H1 (cell line): ENCODE measurements around the gene HDLBP. TPM values are rescaled to one million over a fixed set of nuclear protein-coding genes. Genes with fewer than 3 reads are reported as not detected.

Source experiments
- BACH1 ChIP-seq: IDR thresholded peaks from 2 replicates; pipeline ENCODE4 v1.6.1; 2012; ENCODE audit warnings: low read length, improper control_type of control experiment
- CREB1 ChIP-seq: IDR thresholded peaks from 2 replicates; pipeline ENCODE4 v1.6.1; 2012; ENCODE audit warnings: inconsistent platforms
- RBBP5 ChIP-seq: IDR thresholded peaks from 2 replicates; pipeline ENCODE4 v1.7.1; 2012; ENCODE audit warnings: low read depth, mild to moderate bottlenecking, inconsistent platforms, low read length, moderate library complexity, borderline replicate concordance
- SIRT6 ChIP-seq: IDR thresholded peaks from one replicate; pipeline ENCODE4 v1.7.1; 2012; ENCODE audit warnings: low read length, inconsistent platforms
- SP4 ChIP-seq: IDR thresholded peaks from 2 replicates; pipeline ENCODE4 v1.6.1; 2012; ENCODE audit warnings: low read length, inconsistent platforms
- polyA plus RNA-seq, 7 experiments: library from polyadenylated mRNA; depleted of rRNA in 3 of 7; stranded (reverse) in 5 of 7; unstranded in 2 of 7; fragments of >200 nt in 5 of 7; fragments of 200-250 nt in 2 of 7; gene quantifications; 1 replicate in 5 of 7; 2 replicates in 1 of 7; 4 replicates in 1 of 7; pipeline versions ENCODE4 v1.2.1 to v1.2.3, GENCODE V29; 2011 to 2013; ENCODE audit warnings: missing spikeins in 2 of 7, mixed read lengths in 2 of 7
- total RNA-seq: library from RNA; stranded (reverse); fragmentation: NEBNext Ultra II Directional; extraction: Animal tissue kit (Norgen Biotek cat#: 25700); gene quantifications from 2 replicates; pipeline ENCODE4 v1.2.1, GENCODE V29; 2021
- TF ChIP-seq, protein P1 (sequence below): fragments of 300-600 bp; sonication (generic); IDR thresholded peaks from 2 replicates; pipeline ENCODE4 v1.7.1; 2012; ENCODE audit warnings: low read length, moderate library complexity, mild to moderate bottlenecking, inconsistent platforms; ENCODE audit not compliant: insufficient replicate concordance
- TF ChIP-seq, protein P2 (sequence below): IDR thresholded peaks from 2 replicates; pipeline ENCODE4 v1.6.1; 2012; ENCODE audit warnings: inconsistent platforms

The HDLBP gene
- total and polyA plus RNA-seq, 2 of the 8 experiments (the other 6 are each of a cell fraction or from before 2014, with no cell fraction given), result 185 to 360 TPM

DNA sequence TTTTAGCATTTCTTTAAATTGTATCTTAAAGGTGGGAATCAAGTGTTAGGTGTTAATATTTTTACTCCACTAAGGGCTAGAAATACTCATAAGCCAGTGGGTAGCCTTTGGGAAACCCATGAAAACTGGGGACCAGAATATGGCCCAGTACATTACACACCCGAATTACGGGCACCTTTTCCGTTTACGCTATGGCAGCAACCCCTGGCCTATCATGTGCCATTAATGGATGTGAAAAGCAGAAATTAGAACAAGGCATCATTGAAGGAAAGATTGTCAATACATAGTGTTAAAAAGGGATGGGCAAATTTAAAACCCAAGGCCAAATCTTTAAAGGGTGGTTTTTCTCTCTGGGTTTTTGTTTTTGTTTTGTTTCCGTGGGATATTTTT, 41.4 kb upstream of the HDLBP start (continued):
- TF ChIP-seq, protein P1, sequence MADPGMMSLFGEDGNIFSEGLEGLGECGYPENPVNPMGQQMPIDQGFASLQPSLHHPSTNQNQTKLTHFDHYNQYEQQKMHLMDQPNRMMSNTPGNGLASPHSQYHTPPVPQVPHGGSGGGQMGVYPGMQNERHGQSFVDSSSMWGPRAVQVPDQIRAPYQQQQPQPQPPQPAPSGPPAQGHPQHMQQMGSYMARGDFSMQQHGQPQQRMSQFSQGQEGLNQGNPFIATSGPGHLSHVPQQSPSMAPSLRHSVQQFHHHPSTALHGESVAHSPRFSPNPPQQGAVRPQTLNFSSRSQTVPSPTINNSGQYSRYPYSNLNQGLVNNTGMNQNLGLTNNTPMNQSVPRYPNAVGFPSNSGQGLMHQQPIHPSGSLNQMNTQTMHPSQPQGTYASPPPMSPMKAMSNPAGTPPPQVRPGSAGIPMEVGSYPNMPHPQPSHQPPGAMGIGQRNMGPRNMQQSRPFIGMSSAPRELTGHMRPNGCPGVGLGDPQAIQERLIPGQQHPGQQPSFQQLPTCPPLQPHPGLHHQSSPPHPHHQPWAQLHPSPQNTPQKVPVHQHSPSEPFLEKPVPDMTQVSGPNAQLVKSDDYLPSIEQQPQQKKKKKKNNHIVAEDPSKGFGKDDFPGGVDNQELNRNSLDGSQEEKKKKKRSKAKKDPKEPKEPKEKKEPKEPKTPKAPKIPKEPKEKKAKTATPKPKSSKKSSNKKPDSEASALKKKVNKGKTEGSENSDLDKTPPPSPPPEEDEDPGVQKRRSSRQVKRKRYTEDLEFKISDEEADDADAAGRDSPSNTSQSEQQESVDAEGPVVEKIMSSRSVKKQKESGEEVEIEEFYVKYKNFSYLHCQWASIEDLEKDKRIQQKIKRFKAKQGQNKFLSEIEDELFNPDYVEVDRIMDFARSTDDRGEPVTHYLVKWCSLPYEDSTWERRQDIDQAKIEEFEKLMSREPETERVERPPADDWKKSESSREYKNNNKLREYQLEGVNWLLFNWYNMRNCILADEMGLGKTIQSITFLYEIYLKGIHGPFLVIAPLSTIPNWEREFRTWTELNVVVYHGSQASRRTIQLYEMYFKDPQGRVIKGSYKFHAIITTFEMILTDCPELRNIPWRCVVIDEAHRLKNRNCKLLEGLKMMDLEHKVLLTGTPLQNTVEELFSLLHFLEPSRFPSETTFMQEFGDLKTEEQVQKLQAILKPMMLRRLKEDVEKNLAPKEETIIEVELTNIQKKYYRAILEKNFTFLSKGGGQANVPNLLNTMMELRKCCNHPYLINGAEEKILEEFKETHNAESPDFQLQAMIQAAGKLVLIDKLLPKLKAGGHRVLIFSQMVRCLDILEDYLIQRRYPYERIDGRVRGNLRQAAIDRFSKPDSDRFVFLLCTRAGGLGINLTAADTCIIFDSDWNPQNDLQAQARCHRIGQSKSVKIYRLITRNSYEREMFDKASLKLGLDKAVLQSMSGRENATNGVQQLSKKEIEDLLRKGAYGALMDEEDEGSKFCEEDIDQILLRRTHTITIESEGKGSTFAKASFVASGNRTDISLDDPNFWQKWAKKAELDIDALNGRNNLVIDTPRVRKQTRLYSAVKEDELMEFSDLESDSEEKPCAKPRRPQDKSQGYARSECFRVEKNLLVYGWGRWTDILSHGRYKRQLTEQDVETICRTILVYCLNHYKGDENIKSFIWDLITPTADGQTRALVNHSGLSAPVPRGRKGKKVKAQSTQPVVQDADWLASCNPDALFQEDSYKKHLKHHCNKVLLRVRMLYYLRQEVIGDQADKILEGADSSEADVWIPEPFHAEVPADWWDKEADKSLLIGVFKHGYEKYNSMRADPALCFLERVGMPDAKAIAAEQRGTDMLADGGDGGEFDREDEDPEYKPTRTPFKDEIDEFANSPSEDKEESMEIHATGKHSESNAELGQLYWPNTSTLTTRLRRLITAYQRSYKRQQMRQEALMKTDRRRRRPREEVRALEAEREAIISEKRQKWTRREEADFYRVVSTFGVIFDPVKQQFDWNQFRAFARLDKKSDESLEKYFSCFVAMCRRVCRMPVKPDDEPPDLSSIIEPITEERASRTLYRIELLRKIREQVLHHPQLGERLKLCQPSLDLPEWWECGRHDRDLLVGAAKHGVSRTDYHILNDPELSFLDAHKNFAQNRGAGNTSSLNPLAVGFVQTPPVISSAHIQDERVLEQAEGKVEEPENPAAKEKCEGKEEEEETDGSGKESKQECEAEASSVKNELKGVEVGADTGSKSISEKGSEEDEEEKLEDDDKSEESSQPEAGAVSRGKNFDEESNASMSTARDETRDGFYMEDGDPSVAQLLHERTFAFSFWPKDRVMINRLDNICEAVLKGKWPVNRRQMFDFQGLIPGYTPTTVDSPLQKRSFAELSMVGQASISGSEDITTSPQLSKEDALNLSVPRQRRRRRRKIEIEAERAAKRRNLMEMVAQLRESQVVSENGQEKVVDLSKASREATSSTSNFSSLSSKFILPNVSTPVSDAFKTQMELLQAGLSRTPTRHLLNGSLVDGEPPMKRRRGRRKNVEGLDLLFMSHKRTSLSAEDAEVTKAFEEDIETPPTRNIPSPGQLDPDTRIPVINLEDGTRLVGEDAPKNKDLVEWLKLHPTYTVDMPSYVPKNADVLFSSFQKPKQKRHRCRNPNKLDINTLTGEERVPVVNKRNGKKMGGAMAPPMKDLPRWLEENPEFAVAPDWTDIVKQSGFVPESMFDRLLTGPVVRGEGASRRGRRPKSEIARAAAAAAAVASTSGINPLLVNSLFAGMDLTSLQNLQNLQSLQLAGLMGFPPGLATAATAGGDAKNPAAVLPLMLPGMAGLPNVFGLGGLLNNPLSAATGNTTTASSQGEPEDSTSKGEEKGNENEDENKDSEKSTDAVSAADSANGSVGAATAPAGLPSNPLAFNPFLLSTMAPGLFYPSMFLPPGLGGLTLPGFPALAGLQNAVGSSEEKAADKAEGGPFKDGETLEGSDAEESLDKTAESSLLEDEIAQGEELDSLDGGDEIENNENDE, result no peak
- no peak for TF ChIP-seq CREB1
- no peak for TF ChIP-seq SP4
- no peak for TF ChIP-seq RBBP5
- TF ChIP-seq BACH1, result no peak
- TF ChIP-seq, protein P2, sequence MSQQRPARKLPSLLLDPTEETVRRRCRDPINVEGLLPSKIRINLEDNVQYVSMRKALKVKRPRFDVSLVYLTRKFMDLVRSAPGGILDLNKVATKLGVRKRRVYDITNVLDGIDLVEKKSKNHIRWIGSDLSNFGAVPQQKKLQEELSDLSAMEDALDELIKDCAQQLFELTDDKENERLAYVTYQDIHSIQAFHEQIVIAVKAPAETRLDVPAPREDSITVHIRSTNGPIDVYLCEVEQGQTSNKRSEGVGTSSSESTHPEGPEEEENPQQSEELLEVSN, result no peak
- TF ChIP-seq SIRT6, result no peak
